Endothelial cell of umbilical vein (primary cell): ENCODE data around the gene PRKG1.

Experiments used
- CTCF ChIP-seq, 2 donors: IDR thresholded peaks; 1 replicate in 1 of 2; 2 replicates in 1 of 2; pipeline ENCODE4 v1.5.1; 2011; ENCODE audit warnings: low read length in 2 of 2, mild to moderate bottlenecking in 2 of 2, moderate library complexity in 2 of 2, control low read depth in 1 of 2, inconsistent platforms in 1 of 2, low read depth in 1 of 2; ENCODE audit not compliant: insufficient read depth in 1 of 2; ENCODE audit errors: extremely low read depth in 1 of 2
- EZH2 ChIP-seq: IDR thresholded peaks from 2 replicates; pipeline ENCODE4 v1.6.1; 2012; ENCODE audit warnings: borderline replicate concordance, low read depth, mild to moderate bottlenecking, moderate library complexity, low read length, inconsistent platforms; ENCODE audit not compliant: severe bottlenecking
- JUN ChIP-seq: IDR thresholded peaks from 2 replicates; pipeline ENCODE4 v1.6.1; 2011; ENCODE audit warnings: borderline replicate concordance, low read depth; ENCODE audit not compliant: insufficient read length, insufficient read depth
- MAX ChIP-seq: IDR thresholded peaks from 2 replicates; pipeline ENCODE4 v1.6.1; 2011; ENCODE audit not compliant: insufficient read depth, insufficient read length
- POLR2A ChIP-seq: IDR thresholded peaks from 2 replicates; pipeline ENCODE4 v1.6.1; 2012; ENCODE audit warnings: low read depth, mild to moderate bottlenecking, control low read depth, low read length

- no peak for TF ChIP-seq POLR2A
- TF ChIP-seq MAX = no peak
- no peak for TF ChIP-seq CTCF (IDR thresholded peaks at IDR 0.05; ENCODE audit: extremely low read depth in 1 of 2, insufficient read depth in 1 of 2, low read depth in 1 of 2, low read length in 2 of 2)
- TF ChIP-seq EZH2 = no peak
- TF ChIP-seq JUN = no peak
Observed at GRCh38 chr10:51569467-51569866, 495.2 kb downstream of the PRKG1 start.
